HG03354 (cell line): ENCODE data around the gene VPS8.

ENCODE experiments used
- ATAC-seq: cut with Tn5 transposase; IDR thresholded peaks from one replicate; pipeline ENCODE4 v1.9.1; 2021; ENCODE audit warnings: mild to moderate bottlenecking; ENCODE audit not compliant: unreplicated experiment, poor library complexity, severe bottlenecking

Gene VPS8, protein sequence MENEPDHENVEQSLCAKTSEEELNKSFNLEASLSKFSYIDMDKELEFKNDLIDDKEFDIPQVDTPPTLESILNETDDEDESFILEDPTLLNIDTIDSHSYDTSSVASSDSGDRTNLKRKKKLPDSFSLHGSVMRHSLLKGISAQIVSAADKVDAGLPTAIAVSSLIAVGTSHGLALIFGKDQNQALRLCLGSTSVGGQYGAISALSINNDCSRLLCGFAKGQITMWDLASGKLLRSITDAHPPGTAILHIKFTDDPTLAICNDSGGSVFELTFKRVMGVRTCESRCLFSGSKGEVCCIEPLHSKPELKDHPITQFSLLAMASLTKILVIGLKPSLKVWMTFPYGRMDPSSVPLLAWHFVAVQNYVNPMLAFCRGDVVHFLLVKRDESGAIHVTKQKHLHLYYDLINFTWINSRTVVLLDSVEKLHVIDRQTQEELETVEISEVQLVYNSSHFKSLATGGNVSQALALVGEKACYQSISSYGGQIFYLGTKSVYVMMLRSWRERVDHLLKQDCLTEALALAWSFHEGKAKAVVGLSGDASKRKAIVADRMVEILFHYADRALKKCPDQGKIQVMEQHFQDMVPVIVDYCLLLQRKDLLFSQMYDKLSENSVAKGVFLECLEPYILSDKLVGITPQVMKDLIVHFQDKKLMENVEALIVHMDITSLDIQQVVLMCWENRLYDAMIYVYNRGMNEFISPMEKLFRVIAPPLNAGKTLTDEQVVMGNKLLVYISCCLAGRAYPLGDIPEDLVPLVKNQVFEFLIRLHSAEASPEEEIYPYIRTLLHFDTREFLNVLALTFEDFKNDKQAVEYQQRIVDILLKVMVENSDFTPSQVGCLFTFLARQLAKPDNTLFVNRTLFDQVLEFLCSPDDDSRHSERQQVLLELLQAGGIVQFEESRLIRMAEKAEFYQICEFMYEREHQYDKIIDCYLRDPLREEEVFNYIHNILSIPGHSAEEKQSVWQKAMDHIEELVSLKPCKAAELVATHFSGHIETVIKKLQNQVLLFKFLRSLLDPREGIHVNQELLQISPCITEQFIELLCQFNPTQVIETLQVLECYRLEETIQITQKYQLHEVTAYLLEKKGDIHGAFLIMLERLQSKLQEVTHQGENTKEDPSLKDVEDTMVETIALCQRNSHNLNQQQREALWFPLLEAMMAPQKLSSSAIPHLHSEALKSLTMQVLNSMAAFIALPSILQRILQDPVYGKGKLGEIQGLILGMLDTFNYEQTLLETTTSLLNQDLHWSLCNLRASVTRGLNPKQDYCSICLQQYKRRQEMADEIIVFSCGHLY (N-terminal part only)

DNA sequence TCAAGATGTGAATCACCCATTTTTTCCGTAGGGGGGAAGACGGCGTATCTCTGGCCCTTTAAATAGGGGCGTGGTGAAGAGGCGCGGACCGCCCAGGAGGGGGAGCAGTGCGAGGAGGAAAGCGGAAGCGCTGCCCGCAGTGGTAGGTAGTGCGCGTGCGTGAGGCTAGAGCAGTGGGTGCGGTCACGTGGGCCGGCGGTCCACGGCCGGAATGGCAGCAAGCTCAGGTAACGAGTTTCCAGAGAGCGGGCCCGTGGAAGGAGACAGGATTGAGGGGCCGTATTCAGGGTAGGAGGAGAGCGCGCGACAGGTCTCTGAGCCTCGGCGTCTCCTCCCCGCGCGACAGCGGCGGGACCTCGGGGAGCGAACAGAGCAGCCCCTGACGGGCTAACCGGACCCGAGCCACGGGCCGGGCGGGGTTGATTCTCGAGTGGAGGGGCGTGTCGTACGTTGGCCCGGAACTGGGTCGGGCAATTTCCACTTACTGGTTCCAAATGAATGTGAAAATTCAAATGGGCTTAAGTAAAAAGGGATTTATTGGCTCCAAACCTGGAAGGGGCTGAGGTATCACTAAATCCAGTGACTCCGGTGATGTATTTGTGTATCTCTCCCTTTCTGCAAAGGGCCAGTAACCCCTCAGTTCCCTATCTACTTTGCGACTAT, at the start of gene VPS8:
TSS of gene VPS8 (plus strand) at position 168 of the 663 bp plus-strand sequence. CDS start 12,467 bp downstream, outside the sequence.
- peak; percentile 94 for ATAC-seq

DNA sequence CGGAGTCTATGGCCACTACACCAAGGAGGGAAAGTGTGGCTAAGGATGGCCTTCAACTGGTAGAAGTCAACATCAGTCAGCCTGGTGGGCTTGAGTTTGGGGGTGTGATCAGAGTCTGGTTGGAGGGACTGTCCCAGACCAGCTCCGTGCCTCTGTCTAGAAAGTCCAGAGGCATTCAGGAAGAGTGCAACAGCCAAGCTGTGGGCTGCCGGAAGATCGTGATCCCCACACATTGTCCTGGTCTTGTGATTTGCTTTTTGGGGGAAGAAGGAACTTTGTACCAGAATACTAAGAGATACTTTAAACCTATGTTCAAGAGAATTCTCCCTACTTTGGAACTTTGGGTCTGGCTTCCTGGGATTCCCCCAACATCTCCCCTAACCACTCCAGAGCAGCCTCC, 47.8 kb upstream of the VPS8 start:
- ATAC-seq, result no peak

DNA sequence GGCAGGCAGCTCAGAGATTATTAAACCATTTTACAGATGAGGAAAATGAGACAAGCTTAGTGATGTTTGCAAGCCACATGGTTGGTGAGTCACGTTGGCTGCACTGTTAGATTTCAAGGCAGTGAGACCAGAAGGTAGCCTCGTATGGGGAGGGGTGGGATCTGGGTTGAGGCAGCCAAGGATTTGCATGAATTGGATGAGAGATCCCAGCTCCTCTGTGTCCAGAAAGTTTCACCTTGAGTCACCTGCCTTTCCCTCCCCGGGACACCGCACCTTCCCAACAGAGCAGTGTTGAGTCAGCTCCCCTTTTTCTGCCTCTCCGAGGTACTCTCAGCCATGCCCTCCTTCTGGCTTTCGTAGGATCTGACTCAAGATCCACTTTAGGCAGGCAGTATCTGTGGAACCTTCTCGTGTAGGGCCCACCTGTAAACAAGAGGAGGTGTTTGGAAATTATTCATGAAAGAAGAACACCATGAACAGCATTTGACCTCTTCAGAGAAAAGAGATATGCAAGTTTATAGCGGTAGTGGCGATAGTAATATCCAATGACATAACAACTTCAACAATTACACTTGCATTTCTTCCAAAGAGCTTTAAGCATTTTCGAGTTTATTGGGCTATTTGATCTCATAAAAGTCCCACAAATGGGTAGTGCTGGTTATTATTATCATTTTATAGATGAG, 46.8 kb upstream of the VPS8 start:
- no peak for ATAC-seq

DNA sequence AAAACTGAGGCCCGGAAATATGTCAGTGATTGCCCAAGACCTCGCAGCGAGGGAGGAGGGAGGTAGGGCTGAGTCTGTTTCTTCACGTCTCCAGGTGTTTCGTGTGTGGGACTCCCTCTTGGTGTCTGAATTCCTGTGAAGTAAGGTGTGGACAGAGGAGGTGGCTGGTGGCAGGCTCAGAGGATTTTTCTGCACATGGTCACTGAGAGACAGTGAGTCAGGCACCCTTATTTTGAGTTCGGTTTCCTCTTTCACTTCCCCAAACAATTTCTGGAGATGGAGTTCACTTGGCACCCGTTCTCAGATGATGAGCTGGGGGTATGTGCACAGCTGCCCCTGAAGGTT, 46.3 kb upstream of the VPS8 start:
- ATAC-seq, result peak; percentile 72

DNA sequence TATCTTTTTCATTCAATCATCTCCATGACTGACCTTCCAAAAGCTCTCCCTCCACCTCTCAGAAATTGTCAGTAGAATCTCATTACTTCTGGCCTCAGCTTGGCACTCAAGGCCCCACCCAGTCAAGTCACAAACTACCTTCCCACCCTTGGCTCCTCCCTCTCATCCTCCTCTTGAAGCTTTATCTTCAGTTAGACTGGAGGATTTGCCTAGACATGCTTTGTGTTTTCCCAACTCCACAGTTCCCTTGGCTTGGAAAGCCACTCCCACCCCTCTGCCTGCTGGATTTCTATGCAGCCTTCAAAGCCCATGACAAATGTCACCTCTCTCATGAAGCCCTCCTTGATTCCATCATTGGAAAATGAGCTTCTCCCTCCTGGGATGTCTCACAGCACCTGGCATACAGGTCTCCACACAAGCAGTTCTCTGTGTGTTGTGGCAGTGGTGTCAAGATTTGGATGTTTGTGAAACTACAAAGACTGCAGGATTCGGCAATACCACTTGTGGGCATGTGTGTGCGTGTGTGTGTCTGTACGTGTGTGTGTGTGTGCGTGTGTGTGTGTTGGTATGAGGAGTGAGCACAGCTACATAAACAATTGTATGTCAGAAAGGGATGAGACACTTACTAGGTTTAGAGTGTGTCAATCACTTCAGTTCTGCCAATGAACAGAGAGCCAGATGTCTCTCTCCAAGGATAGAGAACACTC, 45.3 kb upstream of the VPS8 start:
- ATAC-seq, result no peak

DNA sequence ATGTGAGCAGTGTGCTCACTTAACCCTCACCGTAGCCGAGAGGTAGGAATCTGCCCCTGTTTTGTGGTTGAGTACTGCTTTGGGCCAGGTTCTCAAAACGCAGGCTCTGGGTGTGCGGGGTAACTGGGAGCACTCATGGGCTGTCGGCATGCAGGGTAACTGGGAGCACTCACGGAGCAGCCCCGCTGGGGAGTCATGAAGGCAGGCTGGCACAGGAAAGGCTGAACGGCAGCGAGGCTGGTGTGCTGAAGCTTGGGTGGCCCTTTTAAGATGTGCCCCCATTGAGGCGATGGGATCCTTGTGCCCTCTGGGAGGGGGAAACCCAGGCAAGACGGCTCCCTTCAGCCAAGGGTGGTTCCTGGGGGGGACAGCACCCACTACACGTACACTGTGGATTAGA, 44.6 kb upstream of the VPS8 start:
- ATAC-seq, result no peak

DNA sequence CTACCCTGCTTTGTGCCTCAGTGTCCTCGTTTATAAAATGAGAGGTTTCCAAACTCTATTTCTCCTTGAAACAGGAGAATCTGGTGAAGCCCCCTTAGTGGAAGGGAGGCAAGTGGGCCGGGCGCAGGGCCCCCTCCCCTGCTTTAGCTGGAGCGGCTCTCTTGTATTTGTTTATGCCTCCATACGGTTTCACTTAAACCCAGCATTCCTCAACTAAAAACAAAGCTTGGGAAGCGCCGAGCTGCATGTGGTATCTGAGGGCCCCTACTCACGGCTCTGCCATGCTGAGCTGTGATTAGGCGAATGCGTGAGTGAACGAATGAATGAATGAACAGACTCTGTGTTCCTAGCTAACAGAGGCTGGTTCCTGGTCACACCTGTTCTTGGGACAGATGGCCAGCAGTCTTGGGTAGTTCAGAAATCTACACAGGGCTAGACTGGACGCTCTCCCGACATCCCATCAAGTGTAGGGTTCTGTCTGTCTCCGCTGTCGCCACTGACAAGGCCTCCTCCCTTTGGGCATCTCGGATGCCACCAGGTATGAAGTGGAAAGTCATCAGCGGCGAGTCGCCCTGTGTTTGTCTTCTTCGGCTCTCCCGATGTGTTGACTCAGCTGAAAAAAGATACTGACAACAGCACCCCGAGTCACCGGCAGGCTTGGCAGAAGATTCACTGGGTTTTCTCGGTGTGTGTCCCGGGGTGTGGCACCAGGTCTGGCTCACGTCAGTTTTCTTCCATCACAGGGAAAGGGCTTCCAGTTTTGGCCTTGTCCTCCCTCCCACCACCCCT, 42.4 kb upstream of the VPS8 start:
- ATAC-seq, result no peak

DNA sequence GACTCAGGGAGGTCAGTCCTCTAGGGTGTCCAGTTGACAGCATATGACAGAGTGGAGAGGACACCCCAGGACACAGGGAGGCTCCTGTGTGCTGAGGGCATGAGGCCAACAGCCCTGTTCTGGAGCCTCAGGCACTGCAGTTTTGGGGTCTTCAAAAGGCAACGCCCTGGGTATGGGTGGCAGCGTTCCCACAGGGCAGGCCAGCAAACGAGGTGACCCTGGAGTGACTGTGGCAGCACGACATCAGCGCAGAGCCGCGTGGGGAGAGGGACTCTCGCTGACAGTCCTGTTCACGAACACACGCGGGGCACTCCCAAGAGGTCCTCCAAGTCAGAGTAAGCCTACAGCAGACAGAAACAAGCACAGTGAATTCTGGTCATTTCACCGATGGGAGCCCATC, 41.4 kb upstream of the VPS8 start:
- ATAC-seq, result no peak

DNA sequence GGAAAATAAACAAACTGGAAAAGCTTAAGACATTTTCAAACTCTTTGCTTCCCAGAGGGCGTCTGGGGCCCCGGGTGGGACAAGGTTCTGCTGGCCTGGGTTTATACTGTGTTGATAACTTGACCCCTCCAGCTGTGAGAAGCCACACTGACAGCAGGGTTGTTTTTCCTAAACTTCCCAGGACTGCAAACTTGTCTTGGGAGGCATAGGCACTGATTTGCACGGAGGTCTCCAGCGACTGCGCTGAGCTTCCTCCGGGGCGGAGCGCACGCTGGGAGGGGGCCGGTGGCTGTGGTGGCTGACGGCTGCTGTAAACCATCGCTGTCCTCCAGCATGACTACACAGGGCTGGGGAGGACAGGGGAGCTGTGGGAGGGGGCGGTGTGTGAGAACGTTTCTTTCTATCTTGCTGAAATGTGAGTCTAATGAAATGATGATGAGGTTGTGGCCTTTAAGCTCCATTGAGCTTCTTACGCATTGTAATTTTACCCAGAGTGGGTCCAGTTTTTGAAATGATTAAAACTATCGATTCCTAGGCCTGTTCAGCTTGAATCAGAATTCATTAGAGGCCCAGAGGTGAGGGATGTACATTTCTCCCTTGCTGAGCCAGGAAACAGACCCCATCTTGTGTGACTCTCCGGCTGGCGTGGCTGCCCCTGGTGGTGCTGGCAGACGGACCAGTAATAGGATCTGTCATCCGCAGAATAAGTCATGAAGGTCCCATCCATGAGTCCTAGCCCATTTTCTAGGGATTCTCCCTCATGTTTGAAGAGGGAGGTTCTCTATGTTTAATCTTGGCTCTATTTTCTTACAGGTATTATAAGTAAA, 40.5 kb upstream of the VPS8 start:
- ATAC-seq, result no peak

DNA sequence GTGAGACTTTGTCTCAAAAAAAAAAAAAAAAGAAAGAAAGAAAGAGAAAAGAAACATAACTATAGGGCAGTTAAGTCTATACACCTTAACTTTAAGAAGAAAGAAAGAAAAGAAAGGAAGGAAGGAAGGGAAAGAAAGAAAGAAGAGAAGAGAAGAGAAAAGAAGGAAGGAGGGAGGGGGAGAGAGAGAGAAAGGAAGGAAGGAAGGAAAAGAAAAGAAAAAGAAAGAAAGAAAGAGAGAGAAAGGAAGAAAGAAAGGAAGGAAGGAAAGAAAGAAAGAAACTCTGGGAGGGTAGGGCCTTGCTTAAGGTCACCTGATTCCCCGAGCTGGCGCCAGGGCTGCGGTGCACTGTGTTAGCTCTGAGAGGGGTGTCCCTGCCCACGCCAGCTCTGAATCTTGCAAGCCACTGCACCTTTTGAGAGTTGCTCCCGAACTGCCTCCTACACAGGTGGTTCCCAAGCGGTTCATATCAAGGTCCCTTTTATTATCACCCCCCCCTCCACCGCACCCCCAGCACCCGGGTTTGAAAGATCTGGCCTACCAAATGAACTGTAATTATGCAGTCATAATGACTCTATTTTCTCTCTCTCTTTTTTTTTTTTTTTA, 39.2 kb upstream of the VPS8 start:
- ATAC-seq, result no peak

DNA sequence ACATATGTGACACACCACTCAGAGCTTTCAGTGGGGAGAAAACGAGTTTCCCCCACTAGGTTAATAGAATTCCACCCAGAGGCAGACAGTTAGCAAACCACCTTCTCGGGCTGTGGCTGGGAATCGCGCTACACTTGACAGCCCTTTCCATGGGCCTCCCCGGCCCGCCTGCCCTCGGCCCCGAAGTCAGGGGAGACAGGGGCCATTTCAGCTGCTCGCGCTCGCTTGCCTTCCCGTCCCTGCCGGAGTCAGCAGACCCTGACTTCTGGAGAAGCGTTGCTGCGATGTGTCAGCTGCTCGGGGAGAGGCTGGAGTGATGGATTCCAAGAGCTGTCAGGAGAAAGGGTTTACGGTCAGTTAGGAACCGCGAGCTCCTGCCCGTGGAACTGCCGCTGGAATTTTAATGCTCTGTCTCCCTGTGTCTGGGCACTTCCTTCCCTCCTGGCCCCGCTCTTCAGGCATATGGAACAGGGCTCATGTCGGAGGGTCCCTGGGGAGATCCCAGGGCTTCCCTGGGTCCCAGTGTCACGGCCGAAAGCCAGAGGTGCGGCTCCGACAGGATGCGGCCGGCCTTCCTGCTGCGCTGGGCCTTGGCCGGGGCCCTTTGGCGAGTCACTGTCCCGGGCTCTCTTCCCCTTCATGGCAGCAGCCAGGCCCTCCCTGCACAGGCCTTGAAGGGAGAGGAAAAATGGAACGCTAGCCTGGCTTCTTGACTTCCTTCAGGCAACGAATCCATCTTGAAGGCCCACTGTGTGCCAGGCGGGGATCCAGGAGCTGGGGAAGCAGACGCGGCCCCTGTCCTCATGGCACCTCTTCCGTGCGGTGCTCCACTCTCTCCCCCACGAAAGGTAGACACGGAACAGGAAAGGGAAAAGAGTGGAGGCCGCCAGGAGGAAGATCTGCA, 38.4 kb upstream of the VPS8 start:
- ATAC-seq, result no peak

DNA sequence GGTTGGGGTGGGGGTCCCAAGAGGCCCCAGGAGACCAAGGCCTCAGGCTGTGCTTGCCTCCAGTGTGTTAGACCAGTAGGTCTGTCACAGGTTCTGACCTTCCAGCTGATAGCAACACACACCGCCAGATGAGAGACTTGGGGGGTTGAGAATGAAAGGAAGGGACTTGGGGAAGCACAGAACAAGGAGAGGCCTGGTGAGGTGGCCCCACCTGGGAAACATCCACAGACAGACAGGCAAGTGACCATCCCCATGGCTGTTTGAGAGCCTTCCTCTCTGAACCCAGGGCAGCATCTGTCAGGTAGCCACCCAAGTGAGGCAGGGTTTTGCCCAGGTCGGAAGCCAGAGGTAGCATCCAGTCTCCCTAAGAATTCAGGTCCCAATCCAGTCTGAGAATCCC, 35.0 kb upstream of the VPS8 start:
- no peak for ATAC-seq

DNA sequence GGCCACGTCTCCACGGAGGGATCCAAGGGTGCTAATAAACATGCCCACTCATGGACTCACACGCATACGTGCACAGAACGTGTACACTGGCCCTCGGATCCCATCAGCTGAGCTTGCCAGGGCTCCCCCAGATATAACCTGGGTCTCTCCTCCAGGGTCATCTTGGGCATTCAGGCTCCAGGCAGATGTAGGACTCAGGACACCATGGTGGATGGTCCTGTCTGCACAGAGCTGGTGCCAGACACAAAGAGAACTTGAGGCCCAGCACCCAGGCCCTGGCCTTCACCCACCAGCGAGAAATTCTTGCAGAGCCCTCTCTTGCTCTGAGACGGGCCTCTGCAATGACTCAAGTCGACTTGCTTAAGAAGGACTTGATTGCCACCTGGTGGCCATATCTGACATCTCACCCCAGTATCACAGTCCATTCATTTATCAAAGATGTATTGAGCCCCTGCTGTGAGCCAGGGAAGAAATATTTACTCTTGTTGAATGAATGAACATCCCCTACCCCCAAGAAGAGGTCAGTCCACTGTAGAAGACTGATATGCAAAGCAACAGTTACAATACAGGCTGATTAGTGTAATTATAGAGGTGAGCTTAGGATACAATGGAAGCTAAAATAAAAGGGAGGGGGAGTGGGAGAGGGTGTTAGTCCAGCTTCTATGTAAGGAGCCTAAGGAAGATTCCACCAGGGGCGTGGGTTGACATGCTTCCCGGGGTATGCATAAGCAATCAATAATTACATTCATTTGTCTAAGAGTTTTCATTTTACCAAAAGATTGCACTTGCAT, 34.2 kb upstream of the VPS8 start:
- peak; percentile 81 for ATAC-seq

DNA sequence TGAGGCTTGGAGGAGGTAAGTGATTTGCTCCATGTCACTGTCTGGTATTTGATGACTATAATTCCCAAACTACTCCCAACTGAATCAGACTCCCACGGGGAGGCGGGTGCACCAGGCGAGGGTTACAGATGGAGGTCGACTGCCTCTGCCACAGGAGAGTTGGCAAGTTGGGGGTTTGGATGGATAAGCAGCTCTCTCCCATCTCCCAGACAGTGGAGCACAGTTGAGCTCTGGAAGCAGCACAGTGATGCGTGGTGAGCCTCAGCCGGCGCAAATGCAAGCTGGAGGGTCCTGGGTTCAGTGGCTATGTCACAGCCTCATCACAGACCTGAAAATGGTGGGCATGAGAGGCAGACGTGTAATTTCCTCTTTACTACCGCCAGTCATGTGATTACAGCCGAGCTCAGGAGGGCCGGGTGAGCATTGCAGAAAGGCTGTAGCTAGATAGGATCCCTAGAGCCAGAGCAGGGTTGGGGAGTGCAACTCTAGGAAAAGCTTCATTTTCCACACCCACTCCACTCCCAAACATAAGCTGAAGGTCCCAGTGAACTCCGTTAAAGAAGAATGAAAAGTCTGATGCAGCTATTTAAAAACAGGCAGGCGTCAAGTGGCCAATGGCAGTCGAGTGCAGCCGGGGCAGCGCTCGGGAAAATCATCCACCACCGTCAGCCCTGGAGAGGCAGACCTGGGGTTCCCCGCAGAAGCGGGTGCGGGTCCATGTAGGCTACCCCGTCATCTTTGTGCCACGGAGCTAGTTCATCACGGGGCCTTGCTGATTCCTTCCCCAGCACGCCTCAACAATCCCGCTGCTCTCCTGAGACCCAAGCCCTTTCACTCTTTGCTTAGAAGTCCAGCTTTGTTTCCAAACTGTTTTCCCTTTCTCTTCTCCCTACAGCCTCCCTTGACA, 33.3 kb upstream of the VPS8 start:
- ATAC-seq, result no peak
